ENCODE results near the gene ANKRD44. TPM values are rescaled to one million over a fixed set of nuclear protein-coding genes. Genes with fewer than 3 reads are reported as not detected.

Gene ANKRD44
- polyA plus RNA-seq, 2 of the 4 experiments (the other 2 are of a cell fraction) = 0.97 to 5.9 TPM

DNA sequence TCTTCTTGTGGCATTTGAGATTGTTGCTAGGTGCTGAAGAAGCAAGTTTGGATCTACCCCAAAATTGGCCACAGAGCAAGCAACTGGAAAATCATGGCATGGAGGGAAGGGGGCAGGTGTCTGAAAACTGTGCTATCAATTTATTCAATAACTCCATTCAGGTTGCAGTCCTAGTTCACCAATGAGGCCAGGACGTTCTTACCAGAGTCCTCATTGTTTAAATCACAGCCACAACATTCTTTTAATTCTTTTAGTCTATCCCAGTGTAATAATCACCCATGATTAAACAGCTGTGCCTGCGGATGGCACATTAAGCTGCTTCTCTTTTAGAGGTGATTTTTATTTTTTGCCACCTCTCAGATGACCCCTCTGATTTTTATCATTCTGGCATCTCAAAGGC, 103.5 kb downstream of the ANKRD44 start:
- DNase-seq (ENCODE audit: low read depth in 1 of 2, low spot score in 1 of 2) (no peak), ATAC-seq (no peak), FAIRE-seq (no peak)
- WGBS (ENCODE audit: missing lambda C conversion rate) = 39% methylated on average over 2 of the region's 2 CpGs
- TF ChIP-seq PHF8 (IDR thresholded peaks at IDR 0.05; ENCODE audit: borderline replicate concordance, low read depth) (no peak), POLR2AphosphoS2 (conservative IDR thresholded peaks at IDR 0.05; ENCODE audit: low read length) (no peak), ZC3H11A (IDR thresholded peaks at IDR 0.05) (no peak), KDM1A (IDR thresholded peaks at IDR 0.05; ENCODE audit: low read depth) (no peak), FOSB (CRISPR knock-in tag; IDR thresholded peaks at IDR 0.05) (no peak), MAZ (IDR thresholded peaks at IDR 0.05; ENCODE audit: borderline replicate concordance, low read depth, low read length) (no peak), CEBPB (IDR thresholded peaks at IDR 0.05) (no peak)
- TF ChIP-seq, protein P1, sequence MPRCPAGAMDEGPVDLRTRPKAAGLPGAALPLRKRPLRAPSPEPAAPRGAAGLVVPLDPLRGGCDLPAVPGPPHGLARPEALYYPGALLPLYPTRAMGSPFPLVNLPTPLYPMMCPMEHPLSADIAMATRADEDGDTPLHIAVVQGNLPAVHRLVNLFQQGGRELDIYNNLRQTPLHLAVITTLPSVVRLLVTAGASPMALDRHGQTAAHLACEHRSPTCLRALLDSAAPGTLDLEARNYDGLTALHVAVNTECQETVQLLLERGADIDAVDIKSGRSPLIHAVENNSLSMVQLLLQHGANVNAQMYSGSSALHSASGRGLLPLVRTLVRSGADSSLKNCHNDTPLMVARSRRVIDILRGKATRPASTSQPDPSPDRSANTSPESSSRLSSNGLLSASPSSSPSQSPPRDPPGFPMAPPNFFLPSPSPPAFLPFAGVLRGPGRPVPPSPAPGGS (IDR thresholded peaks at IDR 0.05) = no peak
- TF ChIP-seq, protein P2, sequence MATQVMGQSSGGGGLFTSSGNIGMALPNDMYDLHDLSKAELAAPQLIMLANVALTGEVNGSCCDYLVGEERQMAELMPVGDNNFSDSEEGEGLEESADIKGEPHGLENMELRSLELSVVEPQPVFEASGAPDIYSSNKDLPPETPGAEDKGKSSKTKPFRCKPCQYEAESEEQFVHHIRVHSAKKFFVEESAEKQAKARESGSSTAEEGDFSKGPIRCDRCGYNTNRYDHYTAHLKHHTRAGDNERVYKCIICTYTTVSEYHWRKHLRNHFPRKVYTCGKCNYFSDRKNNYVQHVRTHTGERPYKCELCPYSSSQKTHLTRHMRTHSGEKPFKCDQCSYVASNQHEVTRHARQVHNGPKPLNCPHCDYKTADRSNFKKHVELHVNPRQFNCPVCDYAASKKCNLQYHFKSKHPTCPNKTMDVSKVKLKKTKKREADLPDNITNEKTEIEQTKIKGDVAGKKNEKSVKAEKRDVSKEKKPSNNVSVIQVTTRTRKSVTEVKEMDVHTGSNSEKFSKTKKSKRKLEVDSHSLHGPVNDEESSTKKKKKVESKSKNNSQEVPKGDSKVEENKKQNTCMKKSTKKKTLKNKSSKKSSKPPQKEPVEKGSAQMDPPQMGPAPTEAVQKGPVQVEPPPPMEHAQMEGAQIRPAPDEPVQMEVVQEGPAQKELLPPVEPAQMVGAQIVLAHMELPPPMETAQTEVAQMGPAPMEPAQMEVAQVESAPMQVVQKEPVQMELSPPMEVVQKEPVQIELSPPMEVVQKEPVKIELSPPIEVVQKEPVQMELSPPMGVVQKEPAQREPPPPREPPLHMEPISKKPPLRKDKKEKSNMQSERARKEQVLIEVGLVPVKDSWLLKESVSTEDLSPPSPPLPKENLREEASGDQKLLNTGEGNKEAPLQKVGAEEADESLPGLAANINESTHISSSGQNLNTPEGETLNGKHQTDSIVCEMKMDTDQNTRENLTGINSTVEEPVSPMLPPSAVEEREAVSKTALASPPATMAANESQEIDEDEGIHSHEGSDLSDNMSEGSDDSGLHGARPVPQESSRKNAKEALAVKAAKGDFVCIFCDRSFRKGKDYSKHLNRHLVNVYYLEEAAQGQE (IDR thresholded peaks at IDR 0.05) = no peak
- H3K4me1 ChIP-seq = peaks cover 4% of the 10 kb centered on the region; the same call in 1 of the 3 replicates
- H3K27ac ChIP-seq = no peak overlapping the region
- no peak overlapping the region for H3K4me3 ChIP-seq
- no peak overlapping the region for H3K4me2 ChIP-seq
- CTCF ChIA-PET = interaction anchor here (0.6 to 2.0 kb wide), 2 partner anchors 16 to 1863 kb away, joined by 3 to 4 read pairs; no protein-coding TSS in a partner anchor
- no peaks in the 10 kb centered on the region for H3K9me3 ChIP-seq
- POLR2A ChIA-PET = no interaction called here

DNA sequence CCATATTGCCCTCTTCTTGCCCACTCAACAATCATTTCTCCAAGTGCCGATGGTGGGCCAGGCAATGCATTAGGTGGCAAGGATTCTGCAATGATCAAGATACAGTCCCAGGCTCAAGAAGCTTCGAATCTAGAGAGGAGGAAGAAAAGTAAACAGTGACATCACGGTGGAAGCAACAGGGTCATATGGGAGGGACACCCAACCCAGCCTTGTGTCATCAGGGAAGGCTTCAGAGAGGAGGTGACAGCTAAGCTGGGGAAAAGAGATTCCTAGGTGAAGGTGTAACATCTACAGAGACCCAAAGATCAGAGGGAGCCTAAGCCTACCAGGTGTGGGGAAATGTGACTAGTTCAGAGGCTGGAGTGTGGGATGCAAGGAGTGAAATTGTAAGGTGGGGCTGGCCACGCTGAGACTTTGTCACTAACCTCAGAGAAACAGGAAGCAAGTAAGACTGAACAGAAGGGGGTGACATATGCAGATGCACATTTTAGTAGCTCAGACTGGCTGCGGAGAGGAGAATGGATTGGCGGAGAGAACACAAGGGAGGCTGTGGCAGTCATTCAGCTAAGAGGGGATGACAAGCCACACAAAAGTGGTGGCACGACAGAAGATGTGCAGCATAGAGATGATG, 104.9 kb downstream of the ANKRD44 start:
- H3K4me1 ChIP-seq = peaks cover 4% of the 10 kb centered on the region; the same call in 1 of the 3 replicates
- WGBS (ENCODE audit: missing lambda C conversion rate) = 70% methylated on average over 7 of the region's 7 CpGs
- H3K9me3 ChIP-seq = no peaks in the 10 kb centered on the region
- H3K4me3 ChIP-seq = no peak overlapping the region
- H3K4me2 ChIP-seq = no peak overlapping the region
- ATAC-seq (no peak), DNase-seq (ENCODE audit: low read depth in 1 of 2, low spot score in 1 of 2) (no peak), FAIRE-seq (no peak)
- H3K27ac ChIP-seq = no peak overlapping the region
- ChIA-PET POLR2A (no interaction called here), CTCF (interaction anchor here (0.8 to 2.0 kb wide), 5 partner anchors 9 to 173 kb away, joined by 3 to 4 read pairs (median 4); no protein-coding TSS in a partner anchor)
- TF ChIP-seq CBX2 (IDR thresholded peaks at IDR 0.05; ENCODE audit: borderline replicate concordance, low read depth) (no peak), ESRRA (IDR thresholded peaks at IDR 0.05; ENCODE audit: borderline replicate concordance, low read length) (no peak), POLR2AphosphoS2 (conservative IDR thresholded peaks at IDR 0.05; ENCODE audit: low read length) (no peak), RCOR1 (IDR thresholded peaks at IDR 0.05; ENCODE audit: low read depth, low read length) (no peak), GATA3 (IDR thresholded peaks at IDR 0.05; ENCODE audit: borderline replicate concordance) (no peak), ZC3H11A (IDR thresholded peaks at IDR 0.05) (no peak), MYC (IDR thresholded peaks at IDR 0.05; ENCODE audit: borderline replicate concordance, low read length) (no peak), RARB (CRISPR knock-in tag; IDR thresholded peaks at IDR 0.05) (no peak), EHMT2 (IDR thresholded peaks at IDR 0.05; ENCODE audit: low read depth) (no peak), ZNF302 (CRISPR knock-in tag; IDR thresholded peaks at IDR 0.05) (no peak)
- TF ChIP-seq, protein P3, sequence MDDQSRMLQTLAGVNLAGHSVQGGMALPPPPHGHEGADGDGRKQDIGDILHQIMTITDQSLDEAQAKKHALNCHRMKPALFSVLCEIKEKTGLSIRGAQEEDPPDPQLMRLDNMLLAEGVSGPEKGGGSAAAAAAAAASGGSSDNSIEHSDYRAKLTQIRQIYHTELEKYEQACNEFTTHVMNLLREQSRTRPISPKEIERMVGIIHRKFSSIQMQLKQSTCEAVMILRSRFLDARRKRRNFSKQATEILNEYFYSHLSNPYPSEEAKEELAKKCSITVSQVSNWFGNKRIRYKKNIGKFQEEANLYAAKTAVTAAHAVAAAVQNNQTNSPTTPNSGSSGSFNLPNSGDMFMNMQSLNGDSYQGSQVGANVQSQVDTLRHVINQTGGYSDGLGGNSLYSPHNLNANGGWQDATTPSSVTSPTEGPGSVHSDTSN (IDR thresholded peaks at IDR 0.05) = no peak
- TF ChIP-seq, protein P4, sequence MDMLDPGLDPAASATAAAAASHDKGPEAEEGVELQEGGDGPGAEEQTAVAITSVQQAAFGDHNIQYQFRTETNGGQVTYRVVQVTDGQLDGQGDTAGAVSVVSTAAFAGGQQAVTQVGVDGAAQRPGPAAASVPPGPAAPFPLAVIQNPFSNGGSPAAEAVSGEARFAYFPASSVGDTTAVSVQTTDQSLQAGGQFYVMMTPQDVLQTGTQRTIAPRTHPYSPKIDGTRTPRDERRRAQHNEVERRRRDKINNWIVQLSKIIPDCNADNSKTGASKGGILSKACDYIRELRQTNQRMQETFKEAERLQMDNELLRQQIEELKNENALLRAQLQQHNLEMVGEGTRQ (IDR thresholded peaks at IDR 0.05) = no peak

All from A549 (cell line).